B cell (primary cell): ENCODE measurements around the gene HOXB13.

Experiments
- CTCF ChIP-seq: fragments of 200-600 bp; IDR thresholded peaks from one replicate; pipeline ENCODE4 v1.8.0; 2022; ENCODE audit warnings: antibody characterized with exemption, mild to moderate bottlenecking
- EZH2 ChIP-seq: IDR thresholded peaks from 2 replicates; pipeline ENCODE4 v1.6.1; 2012; ENCODE audit warnings: borderline replicate concordance, low read depth, mild to moderate bottlenecking, moderate library complexity, low read length; ENCODE audit not compliant: insufficient read depth, poor library complexity, severe bottlenecking

DNA sequence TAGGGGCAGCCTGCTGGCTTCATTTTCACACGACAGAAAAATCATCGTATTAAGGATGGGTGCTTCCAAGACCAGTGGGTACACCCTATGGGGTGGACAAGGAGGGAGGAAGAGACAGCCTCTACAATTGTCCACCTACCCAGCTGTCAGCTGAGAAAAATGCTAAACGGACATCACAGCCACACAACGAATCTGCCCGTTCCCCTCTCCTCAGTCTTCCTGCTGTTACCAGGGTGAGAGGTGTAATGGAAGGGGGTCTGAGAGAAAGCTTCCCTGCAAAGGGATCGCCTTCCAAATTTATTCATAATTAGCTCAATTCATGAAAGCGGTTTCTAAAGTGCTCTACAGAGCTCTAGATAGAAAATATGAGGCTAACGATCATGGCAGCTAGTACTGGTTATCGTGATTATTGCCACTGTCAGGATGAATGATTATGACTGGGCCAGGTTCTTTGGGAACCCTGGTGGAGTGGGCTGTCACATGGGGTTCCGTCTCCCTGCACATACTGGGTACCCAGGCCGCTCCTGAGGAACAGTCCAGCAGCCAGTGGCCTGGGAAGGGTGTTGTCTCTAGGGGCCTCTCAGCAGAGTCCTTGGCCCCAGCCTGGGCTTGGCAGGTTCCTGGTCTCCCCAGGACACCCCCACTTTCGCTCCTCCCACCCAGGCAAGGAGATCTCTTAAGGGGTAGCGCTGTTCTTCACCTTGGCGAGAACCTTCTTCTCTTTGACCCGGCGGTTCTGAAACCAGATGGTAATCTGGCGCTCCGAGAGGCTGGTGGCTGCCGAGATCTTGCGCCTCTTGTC lies 2.2 kb downstream of the HOXB13 start:
- TF ChIP-seq CTCF (no peak), EZH2 (no peak)
